NOMO-1 (cell line): ENCODE data around the gene ZNF175.

ENCODE experiments used
- DNase-seq, 2 experiments: peaks; one replicate each; lab custom pipeline; 2025; ENCODE audit not compliant: unreplicated experiment in 2 of 2; lab: John Stamatoyannopoulos, UW

The ZNF175 gene

DNA sequence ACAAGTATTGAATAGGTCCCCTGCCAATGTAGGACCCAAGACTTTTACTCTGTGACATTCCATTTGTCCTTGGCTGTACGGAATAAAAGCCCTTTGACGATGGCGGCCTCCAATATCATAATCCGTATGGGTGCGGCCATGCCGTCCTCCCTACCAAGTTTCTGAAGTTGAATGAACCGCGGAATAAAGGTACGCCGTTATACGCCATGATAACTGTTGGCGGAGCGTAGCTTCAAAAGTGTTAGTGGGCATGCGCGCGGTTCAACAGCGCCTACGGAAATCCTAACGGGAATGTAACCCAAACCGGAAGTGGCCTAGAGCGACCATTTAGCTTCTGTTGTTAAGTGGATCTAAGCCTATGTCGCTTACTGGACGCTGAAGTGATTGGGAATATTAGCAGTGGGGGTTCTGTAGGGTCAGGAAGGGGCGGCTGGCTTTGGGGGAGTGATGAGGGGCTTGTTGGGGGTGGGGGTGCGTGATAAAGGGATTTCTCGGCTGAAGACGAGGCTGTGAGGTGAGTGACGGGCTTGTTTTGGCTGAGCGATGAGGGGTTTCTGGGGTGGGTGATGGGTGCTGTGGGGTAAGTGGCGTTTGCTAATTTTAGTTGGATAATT is at the start of gene ZNF175:
Gene ZNF175 (plus strand): TSS at position 322 of the 614 bp plus-strand sequence. CDS start 2,047 bp downstream, outside the sequence.
- DNase-seq, result peak; percentile 90 to 93

- no peak for DNase-seq
Measured at GRCh38 chr19:51521357-51521756, 49.7 kb upstream of the ZNF175 start.

DNA sequence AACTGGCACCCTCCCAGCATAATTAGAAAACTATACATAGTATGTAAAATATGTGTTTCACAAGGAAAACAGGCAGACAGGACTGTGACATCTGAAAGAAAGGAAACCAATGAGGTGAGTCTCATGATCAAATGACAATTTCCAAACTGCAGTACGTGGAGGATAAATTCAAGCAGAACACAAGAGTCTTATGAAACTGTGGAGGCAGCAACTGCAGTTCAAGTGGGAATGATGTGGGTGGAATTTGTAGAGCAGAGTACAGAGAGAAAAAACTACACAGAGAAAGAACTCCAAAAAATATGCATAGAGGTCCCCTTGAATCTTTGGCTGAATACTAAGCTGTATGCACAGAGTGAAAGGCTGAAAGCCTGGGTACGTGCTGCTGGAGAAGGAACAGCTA is 49.3 kb upstream of the ZNF175 start:
- no peak for DNase-seq

- no peak for DNase-seq
Measured at GRCh38 chr19:51524666-51525264, 46.3 kb upstream of the ZNF175 start.

DNA sequence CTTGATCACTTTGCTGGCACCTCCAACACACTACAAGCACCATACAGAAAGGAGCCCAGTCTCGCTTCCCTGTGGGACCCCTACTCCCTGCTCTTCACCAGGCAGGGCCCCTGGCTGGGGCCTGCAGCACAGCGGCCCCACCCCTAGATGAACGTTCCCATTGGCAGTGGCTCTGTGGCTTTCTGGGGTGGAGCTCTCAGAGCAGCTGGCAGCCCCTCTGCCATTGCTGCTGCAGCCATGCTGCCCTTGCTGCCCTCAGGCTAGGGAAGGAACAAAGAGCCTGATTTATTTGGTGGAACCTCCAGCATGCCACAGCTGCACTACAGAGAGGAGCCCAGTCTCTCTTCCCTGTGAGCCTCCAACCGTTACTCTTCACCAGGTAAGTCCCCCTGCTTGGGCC is 45.4 kb upstream of the ZNF175 start:
- no peak for DNase-seq

DNA sequence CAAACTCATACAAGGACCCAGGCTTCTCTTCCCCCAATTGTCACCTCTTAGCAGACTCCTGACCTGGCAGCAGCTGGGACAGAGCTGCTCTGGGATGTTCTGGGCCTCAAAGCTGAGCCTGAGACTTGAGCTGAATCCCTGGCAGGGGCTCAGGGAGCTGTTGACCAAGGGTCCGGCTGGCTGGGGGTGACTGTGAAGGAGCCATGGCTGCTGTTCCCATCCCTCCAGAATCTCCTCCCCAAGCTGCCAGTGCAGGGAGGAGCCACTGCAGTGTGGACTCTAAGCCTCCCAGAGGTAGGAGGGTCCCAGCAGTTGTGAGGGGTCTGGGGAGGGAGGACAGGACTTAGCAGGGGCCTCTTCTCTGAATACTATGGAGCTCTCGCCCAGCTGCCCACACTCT is 41.8 kb upstream of the ZNF175 start:
- no peak for DNase-seq

DNA sequence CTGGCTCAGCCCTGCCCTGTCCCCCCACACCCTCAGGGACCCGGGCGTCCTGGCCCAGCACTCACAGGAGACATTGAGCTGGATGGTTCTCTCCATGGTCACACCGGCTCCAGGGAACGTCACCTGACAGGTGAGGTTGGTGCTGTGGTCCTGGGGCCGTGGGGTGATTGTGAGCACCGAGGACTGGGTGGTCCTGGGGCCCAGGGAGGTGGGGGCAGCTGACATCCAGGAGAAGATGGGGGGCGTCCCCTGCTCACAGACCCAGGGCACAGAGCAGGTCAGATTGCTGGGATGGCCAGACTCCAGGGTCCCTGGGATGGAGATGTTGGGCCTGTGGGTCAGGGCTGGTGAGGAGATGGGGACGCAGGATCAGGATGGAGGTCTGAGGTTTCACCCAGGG is 40.5 kb upstream of the ZNF175 start:
- DNase-seq, result no peak

DNA sequence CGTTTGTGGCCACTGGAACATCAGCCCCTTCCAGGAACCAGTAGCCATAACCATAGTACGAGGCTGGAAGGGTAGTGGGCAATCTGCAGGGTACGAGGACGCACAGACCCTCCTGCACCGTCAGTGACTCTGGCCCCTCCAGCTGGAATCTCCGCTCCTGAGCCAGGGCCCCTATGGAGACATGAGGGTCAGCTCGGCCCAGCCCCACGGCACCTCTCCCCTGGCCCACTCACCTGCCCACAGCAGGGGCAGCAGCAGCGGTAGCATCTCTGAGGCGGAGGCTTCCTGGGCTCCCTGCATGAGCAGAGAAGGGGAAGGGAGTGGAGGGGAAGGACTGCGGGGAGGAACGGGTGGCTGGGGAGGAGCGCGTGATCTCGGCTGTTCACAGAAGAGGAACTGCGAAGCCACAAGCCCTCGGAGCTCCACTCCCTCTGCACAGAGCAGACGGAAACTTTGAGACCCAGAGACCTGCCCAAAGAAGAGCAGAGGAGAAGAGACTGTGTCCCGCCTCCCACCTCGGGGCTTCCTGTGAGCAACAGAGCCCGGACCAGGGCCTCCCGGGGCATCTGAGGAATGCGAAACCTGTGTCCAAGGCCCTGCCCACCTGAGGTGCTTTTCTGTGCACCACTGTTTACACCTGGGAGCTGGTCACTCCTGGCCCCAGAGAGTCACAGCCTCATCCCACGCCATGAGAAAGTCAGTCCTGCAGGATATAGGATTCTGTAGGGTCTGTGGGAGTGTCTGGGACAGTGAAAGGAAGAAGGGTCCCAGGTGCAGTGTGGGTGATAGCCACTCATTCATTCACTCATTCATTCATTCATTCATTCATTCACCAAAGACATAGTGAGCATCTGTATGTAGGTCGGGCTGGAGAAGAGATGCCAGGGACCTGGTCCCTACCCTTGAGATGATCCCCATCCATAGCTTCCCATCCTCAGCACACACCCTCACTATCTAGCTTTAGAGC is 39.5 kb upstream of the ZNF175 start, which contains the start of gene SIGLEC6:
Gene SIGLEC6 (minus strand): TSS at position 322 of the 967 bp plus-strand sequence. CDS start 22 bp downstream, at position 300.
- peak; percentile 92 to 94 for DNase-seq

DNA sequence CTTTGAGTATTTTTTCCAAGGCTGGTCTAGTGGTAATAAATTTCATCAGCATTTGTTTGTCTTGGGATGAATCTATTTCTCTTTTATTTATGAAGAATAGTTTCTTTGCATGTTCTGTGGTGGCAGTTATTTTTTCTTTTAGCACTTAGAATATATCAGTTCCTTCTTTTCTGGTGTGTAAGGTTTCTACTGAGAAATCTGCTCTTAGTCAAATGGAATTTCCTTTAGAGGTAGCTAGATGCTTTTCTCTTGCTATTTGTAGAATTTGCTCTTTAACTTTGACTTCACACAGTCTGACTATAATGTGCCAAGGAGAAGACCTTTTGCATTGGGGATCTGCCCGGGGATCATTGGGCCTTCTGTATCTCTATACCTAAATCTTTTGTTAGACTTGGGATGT is 35.5 kb upstream of the ZNF175 start:
- no peak for DNase-seq

DNA sequence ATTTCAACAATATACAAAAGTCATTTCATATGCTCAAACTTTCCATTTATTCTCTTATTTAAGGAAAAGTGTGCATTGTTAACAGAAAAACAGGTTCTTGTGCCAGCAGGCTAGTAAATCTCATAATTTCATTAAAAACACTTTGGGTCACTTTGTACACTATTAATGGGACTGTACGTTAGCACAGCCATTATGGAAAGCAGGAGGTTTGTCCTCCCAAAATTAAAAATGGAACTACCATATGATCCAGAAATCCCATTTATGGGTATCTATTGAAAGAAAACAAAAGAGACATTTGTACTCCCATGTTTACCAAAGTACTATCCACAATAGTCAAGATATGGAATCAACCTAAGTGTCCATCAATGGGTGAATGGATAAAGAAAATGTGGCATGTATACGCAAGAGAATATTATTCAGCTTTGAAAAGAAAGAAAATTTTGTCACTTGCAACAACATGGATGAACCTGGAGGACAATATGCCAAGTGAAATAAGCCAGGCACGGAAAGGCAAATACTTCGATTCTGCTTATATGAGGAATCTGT is 31.2 kb upstream of the ZNF175 start:
- DNase-seq, result no peak

DNA sequence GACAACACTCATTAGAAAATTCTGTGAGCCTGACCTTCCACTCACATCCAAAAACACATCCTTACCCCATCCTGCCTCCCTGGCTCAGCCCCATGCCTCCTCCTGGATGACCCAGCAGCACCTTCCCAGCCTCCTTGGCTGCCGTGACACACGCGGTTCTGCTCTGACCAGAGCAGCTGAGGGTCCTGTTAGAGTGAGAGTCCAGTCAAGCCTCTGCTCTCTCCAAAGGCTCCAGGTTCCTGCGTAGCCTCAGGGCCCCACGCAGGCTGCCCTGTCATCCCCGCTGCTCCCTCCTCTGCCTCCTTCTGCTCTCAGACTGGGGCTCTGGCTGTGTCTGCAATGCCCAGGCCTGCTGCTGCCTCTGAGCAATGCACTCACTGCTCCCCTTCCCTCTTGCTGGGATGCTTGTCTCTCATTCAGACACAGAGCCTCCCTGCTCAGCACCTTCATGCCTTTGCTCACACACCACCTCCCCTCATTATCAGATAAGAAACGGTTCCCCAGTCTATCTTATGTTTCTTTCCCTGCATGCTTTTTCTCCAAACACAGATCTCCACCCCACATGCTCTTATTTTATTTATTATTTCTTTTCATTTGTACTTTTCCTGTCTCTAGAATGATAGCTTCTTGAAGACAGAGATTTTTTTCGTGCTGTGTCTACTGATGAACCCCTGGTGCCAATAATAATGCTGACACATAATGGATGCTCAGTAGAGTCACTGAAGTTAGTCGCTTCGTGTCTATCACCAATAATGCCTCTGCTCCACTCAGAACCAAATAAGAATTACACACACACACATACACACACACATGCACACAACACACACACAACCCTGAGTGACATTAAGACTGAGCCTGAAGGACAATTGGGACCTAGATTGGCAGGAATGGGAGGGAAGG is 29.4 kb upstream of the ZNF175 start:
- no peak for DNase-seq

GRCh38 chr19:51542699-51543098 is 28.4 kb upstream of the ZNF175 start:
- no peak for DNase-seq

GRCh38 chr19:51544038-51544437 is 27.0 kb upstream of the ZNF175 start:
- DNase-seq, result no peak

- DNase-seq, result peak in 1 of 2 experiments; percentile 8
Measured at GRCh38 chr19:51546107-51546649, 24.9 kb upstream of the ZNF175 start.

DNA sequence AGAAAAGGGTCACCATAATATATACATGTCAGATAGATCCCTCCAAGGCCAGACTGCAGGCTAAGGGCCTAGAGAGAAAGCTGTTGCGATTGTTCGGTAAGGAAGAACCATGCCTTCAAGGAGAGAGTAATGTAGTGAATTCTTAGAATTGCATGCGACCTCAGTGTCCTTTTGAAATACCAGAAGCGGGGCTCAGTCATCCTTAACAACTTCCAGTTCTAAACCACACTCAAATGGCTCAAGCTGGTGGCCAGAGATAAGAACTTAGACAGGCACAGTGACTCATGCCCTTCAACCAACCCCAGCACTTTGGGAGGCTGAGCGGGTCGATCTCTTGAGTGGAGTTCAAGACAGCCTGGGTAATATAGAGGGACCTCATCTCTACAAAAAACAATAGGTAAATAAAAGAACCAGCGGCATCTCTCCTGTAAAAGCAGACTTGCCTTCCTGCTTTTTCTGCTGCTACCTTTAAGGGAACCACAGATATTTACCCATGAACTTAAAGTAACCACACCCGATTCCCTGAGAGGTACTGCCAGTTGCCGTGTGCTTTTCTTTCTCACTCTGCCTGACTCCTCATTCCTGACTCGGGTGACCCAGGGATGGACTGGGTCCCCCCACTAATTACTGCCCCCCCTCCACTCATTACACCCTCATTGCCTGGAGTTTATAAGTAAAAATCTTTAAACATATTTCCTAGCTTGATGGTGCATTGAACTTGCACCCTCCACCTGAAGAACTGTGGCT is 24.3 kb upstream of the ZNF175 start:
- DNase-seq, result peak; percentile 91 to 98

GRCh38 chr19:51547397-51548212 is 23.5 kb upstream of the ZNF175 start:
- DNase-seq, result peak in 1 of 2 experiments; percentile 3

- no peak for DNase-seq
Measured at GRCh38 chr19:51548213-51548651, 22.9 kb upstream of the ZNF175 start.

DNA sequence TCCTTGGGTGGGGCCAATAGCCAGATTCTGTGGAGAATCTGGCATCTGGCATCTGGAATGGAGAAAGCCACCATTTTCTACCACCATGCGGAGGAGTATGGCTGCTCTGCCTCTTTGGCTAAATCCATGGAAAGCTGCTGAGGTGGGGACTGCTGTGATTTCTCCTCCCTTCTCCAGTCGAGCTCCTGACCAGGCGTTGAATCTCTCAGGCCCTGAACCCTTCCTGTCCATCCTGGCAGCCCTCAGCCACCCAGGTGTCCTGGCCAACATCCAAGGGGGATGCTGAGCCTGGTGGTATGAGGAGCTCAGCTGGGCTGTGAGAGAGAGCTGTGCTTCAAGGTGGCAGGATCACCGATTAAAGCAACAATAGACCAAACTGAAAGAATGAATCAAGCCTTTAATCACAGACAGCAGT is 22.2 kb upstream of the ZNF175 start:
- DNase-seq, result no peak
